GM19328 (cell line): ENCODE results near the gene TMEM236.

ENCODE experiments used
- ATAC-seq: cut with Tn5 transposase; IDR thresholded peaks from one replicate; pipeline ENCODE4 v1.9.1; 2021; ENCODE audit warnings: mild to moderate bottlenecking, moderate library complexity; ENCODE audit not compliant: unreplicated experiment

Gene TMEM236

DNA sequence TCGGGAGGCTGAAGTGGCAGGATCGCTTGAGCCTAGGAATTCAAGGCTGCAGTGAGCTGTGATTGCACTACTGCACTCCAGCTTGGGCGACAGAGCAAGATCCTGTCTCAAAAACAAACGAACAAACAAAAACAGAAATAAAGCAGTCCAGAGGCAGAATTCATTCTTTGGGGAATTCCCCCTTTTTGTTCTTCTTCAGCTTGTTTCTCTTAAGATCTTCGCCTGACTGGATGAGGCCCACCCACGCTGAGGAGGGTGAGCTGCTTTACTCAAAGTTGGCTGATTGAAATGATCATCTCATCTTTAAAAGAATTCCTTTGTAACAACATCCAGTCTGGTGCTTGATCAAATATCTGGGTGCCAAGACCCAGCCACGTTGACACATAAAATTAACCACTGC lies 67.8 kb downstream of the TMEM236 start:
- no peak for ATAC-seq

DNA sequence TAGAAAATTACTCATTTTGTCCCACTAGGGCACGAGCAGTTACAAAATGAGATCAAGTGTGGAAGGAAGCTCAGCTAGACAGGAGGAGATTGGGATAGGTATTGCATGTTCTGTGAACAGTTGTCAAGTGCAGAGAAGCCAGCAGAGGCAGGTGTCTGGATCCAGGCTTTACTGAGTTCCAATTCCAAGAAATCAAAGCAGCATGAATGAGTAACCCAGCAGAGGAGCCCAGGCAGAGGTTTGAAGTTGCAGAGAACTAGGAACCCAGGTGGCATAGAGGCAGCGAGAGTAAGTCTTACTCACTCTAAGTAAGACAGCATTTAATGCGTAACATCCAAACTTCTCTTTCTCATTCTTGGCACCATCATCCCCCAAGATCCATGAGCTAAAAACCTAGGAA lies 68.9 kb downstream of the TMEM236 start:
- no peak for ATAC-seq

DNA sequence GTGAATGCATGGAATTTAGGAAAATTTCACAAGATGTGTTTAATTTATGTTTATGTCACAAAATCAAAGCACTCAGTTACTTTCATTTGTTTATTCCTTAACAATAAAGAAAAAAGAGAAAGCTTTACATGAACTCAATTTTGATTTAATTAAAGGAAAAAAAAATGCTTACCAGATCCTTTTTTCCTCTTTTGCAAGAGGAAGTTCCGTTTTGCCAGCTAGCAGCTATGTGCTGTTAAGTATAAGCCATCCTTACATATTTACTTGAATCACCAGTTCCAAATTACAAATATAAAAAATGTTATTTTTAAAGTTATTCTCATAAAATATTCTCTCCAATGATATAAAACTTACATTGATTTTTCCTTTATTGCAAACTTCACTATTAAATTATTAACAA lies 69.9 kb downstream of the TMEM236 start:
- ATAC-seq = no peak

DNA sequence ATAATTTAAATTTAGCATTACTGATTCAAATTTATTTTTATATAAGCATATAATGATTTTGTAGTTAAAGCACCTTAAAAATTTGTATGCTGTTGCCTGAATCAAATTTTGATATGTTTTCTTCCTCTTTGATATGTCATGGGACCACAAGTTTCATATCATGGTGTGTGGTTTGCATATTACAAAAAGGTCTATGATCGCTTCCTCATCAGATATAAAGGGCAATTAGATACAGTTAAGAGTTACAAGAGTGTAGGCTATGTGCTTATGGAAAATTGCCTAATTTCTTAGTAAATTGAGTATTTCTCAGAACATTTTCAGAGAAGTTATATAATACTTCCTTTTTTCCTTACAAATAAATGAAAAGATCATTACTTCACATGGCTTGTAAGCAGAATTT lies 79.3 kb downstream of the TMEM236 start:
- no peak for ATAC-seq

DNA sequence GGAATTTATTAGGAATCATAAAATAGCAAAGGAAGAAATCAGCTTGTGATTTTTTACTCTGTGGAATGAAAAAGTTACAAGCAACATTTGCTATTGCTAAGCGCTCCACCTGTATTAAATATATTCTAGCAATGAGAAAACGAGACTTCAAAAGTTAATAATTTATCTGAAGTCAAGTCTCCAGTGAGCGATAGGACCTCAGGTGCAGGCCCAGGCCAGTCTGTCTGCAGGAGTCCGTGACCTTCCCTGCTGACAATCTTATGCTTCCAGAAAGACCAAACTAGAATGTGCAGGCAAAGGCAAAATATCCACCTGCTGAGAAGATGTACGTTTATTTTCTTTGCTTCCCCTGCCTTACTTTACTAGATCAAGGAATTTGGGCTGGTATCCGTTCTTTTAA lies 79.9 kb downstream of the TMEM236 start:
- no peak for ATAC-seq

DNA sequence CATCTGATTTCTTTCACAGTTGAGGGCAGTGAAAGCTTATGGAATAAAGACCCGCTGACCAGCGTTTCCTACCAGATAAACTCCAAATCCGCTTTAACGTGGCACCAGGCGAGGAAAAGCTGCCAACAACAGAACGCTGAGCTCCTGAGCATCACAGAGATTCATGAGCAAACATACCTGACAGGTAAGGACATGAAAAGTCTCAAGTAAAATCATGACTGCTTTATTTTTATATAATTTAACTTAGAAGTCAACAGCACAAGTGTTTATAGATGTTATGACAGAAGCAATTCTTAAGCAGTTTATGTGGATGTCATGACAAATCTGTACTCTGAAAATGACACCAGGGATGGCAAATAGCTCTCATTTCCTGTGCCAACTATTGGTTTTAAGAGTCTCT lies 81.7 kb downstream of the TMEM236 start:
- ATAC-seq = no peak

DNA sequence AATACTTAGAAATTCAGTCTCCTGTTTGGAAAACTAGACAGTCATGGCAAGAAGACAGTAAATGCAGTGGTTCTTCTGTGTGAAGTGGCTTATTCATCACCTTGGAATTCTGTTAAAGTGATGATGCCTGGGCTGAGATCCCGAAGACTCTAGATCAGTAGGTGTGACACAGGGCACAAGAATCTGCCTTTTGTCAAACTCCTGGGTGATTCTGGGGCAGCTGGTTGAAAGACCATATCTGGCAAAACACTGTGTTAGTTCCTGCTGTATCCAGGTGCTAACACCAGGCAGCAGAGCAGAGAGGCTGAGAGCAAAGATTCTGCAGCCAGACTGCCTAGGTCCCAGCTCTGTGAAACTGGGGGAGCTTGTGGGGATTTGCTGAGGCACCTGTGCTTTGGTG lies 83.7 kb downstream of the TMEM236 start:
- no peak for ATAC-seq

DNA sequence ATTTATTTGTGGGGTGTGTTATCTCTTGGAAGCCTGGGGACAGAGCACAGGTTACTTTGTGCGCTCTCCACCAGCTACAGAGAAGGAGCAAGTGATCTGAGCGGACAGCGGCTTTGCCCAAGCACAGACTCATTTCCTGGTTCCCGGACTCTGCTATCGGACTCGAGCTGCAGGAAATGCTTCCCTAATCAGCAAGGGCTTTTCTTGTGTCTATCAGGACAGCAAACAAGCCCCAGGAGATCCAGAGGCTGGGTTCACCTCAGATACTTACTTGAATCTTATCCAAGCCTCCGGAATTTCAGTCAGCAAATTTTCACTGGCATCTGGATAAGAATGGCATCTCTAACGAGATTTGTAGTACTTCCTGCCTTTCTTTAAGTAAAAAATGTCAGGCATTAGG lies 84.9 kb downstream of the TMEM236 start:
- no peak for ATAC-seq

DNA sequence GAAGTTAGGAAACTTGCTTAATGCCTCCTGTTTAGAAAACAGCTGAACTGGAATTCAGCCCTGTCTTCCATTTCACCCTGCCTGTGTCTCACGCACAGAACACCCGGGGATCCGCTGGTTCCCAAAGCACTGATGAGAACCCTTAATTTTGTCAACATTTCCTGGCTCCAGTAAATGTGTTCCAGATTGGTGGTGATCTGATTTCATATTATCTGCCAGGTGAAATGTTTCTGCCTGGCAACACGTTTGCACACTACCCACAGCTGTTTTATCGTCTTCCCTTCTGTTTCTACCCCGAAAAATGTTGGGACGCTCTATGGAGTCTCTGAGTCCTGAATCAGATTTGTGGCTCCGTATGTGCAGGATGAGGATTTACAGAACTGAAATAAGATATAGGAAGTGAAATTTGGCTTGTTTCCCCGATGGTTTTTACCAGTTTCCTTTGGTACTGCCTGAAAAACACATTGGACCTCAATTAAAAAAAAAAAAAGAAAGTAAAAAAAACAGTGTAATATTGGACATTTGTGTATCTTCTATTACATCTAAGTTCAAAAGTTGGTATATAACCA lies 86.2 kb downstream of the TMEM236 start:
- ATAC-seq = no peak

DNA sequence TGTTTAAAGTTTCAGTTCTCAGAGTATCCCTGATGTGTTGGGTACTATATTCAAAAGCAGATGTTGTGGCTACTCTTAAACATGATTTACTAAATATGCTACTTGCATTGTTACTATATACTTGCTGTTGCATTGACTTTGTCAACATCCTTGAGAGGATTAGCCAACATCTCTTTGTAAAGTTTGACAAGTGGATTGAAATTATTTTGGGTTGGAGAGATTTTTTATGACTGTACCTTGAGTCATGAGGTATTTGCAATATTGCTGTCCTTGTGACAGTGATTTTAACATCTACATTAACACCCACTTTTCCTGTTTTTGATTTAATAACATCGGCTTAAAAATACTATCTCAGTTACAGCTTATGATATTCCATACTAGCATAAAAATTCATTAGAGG lies 89.0 kb downstream of the TMEM236 start:
- ATAC-seq = no peak

DNA sequence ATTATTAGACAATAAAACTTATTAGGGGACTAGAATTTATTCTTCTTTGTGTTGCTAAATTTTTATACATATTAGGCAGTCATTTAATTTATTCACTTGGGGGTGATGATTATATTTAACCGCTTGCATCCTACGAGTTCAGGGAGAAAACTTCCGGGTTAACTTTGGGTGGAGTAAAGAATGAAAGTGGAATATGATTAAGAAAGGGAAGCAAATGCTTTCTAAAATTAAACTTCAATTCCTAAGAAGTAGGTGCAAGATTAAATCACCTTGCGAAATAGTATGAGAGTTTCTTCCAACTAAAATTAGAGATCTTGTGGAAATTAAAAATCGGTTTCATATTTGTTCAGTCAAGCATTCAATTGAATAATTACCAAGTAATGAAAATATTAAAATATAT lies 90.6 kb downstream of the TMEM236 start:
- ATAC-seq = no peak

DNA sequence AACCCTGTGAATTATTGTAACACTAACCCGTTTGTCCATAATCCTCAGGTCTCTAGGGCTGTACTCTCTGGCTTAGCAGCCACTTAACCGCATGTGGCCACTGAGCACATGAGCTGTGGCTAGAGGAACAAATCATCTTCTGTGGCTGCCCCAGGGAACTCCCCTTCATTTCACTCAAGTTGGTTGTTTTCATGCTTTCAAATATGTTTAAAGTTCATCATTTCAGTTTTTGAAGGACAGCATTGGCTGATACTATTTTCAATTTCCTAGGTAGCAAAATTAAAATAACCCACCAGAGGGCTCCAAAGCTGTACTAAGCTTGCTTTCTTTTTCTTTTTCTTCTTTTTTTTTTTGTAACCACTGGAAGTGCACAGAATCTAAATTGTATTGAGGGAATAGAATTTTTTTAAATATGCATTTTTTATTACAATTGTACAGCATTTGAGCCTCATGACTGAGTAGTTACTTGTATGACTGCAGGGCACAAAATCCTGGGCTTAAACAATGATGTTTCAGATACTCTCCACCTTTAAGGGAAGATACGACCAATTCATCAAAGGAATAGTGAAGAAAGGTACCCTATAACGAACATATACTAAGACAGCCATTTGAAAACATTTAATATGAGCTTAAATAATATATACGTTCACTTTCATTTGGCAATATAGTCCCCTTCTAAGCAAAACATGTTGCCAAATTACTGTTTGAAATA lies 95.7 kb downstream of the TMEM236 start:
- ATAC-seq = no peak

DNA sequence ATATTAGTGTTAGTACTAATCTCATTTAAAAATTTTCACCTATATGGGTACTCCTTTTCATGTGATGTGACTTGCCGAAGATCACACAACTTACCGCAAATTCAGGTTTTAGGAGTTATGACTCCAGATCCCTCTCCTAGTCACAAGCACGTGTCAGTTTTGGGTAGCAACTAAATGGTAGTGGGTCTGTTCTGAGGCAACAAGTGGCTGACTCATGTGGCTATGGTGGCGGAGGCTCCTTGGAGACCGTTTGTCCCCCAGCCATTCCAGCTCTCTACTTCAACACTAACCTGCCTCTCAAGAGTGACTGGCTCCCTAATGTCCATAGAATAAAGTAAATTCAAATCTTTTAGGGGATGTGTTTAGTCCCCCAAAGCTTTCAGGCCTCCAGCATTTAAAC lies 96.6 kb downstream of the TMEM236 start:
- no peak for ATAC-seq
